CD4-positive, alpha-beta memory T cell (primary cell): ENCODE results near the gene NLRP13. TPM values are rescaled to one million over a fixed set of nuclear protein-coding genes. Genes with fewer than 3 reads are reported as not detected.
"Not testable (repeated sequence)": the region's sequence is repeated elsewhere in the genome, so short reads cannot be mapped to it uniquely, and the experiment has no call there.

Source experiments
- CTCF ChIA-PET: fragments of 350-600 bp; sonication (Branson Sonifier 250); formaldehyde crosslinking; loops from one replicate; lab custom pipeline; 2021; ENCODE audit warnings: inconsistent platforms; ENCODE audit not compliant: partially characterized antibody; lab: Charles Lee
- POLR2A ChIA-PET: fragments of 350-600 bp; sonication (Branson Sonifier 250); formaldehyde crosslinking; loops from one replicate; lab custom pipeline; 2021; ENCODE audit not compliant: partially characterized antibody; lab: Charles Lee
- DNase-seq, 5 donors: peaks; one replicate each; pipeline versions ENCODE4 v3.0.0 to v3.0.0-alpha.2; 2020 to 2022; ENCODE audit warnings: mixed read lengths in 1 of 5
- H3K27ac ChIP-seq: one replicate; pipeline ENCODE4 v1.7.0; 2013; ENCODE audit warnings: low read depth, low read length
- H3K27me3 ChIP-seq: 2 replicates; pipeline ENCODE4 v1.7.0; 2013; ENCODE audit warnings: mild to moderate bottlenecking, low read length, moderate library complexity; ENCODE audit not compliant: insufficient read depth
- H3K36me3 ChIP-seq: 2 replicates; pipeline ENCODE4 v1.7.0; 2013; ENCODE audit warnings: mild to moderate bottlenecking, low read length, moderate library complexity; ENCODE audit not compliant: insufficient read depth
- H3K4me1 ChIP-seq: 2 replicates; pipeline ENCODE4 v1.7.0; 2013; ENCODE audit warnings: mild to moderate bottlenecking, low read length, moderate library complexity; ENCODE audit not compliant: insufficient read depth
- H3K4me3 ChIP-seq, 2 donors: one replicate each; pipeline ENCODE4 v1.7.0; 2013; ENCODE audit warnings: low read length in 2 of 2, mild to moderate bottlenecking in 1 of 2
- H3K9me3 ChIP-seq, 2 donors: one replicate each; pipeline ENCODE4 v1.7.0; 2013; ENCODE audit warnings: low read length in 2 of 2, control low read depth in 1 of 2; ENCODE audit not compliant: control insufficient read depth in 1 of 2
- H3K27ac Mint-ChIP-seq, 7 donors: one replicate each; pipeline ENCODE4 v1.8.0; 2020 to 2021; ENCODE audit warnings: mixed read lengths in 7 of 7, mild to moderate bottlenecking in 6 of 7, inconsistent platforms in 3 of 7, moderate library complexity in 3 of 7
- H3K27me3 Mint-ChIP-seq, 2 donors: one replicate each; pipeline ENCODE4 v1.8.0; 2020 to 2021; ENCODE audit warnings: mixed read lengths in 2 of 2
- H3K36me3 Mint-ChIP-seq, 2 donors: one replicate each; pipeline ENCODE4 v1.8.0; 2020 to 2021; ENCODE audit warnings: mixed read lengths in 2 of 2, inconsistent platforms in 1 of 2, mild to moderate bottlenecking in 1 of 2
- H3K4me1 Mint-ChIP-seq, 4 donors: one replicate each; pipeline ENCODE4 v1.8.0; 2020 to 2021; ENCODE audit warnings: mixed read lengths in 4 of 4, mild to moderate bottlenecking in 1 of 4
- H3K4me3 Mint-ChIP-seq, 8 donors: one replicate each; pipeline ENCODE4 v1.8.0; 2020 to 2021; ENCODE audit warnings: mixed read lengths in 8 of 8, mild to moderate bottlenecking in 7 of 8, moderate library complexity in 6 of 8, inconsistent platforms in 3 of 8
- H3K9me3 Mint-ChIP-seq, 8 donors: one replicate each; pipeline ENCODE4 v1.8.0; 2020 to 2021; ENCODE audit warnings: mixed read lengths in 8 of 8, mild to moderate bottlenecking in 5 of 8, inconsistent platforms in 3 of 8, moderate library complexity in 1 of 8
- intact Hi-C: fragments of 100-400 bp; cut with micrococcal nuclease; formaldehyde crosslinking; loops from one replicate; pipeline ENCODE4 v1.15.1; 2023
- polyA plus RNA-seq, 2 donors: library from polyadenylated mRNA; unstranded; fragments of 300-500 nt; fragmentation: Illumina TruSeq; gene quantifications; one replicate each; pipeline ENCODE4 v1.2.3, GENCODE V29; 2021
- total RNA-seq, 2 experiments: library from RNA; stranded (reverse); gene quantifications; one replicate each; pipeline ENCODE4 v1.2.3, GENCODE V29; 2021

Gene NLRP13
- total and polyA plus RNA-seq, 4 experiments from 2014 or later = not detected

DNA sequence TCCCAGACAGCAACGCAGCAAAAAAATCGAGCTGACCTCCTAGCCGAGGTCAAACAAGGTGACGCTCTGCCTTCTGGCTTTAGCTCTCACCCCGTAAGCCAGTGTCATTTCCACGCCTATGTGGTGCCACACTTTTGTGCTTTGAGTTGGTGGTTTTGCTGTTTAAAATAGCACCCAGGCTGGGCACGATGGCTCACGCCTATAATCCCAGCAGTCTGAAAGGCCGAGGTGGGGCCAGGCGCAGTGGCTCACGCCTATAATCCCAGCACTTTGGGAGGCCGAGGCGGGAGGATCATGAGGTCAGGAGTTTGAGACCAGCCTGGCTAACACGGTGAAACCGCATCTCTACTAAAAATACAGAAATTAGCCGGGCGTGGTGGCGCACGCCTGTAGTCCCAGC is 18.4 kb upstream of the NLRP13 start:
- intact Hi-C loops, H3K36me3 Mint-ChIP-seq, H3K27me3 ChIP-seq, H3K9me3 ChIP-seq, CTCF ChIA-PET, H3K27me3 Mint-ChIP-seq, H3K27ac ChIP-seq, H3K4me3 Mint-ChIP-seq, H3K4me3 ChIP-seq, H3K4me1 Mint-ChIP-seq, H3K27ac Mint-ChIP-seq, DNase-seq, POLR2A ChIA-PET, H3K4me1 ChIP-seq, H3K36me3 ChIP-seq: not testable (repeated sequence)
- H3K9me3 Mint-ChIP-seq = peaks cover 0 to 21% (median 8%) of the 10 kb centered on the region in 8 donors

DNA sequence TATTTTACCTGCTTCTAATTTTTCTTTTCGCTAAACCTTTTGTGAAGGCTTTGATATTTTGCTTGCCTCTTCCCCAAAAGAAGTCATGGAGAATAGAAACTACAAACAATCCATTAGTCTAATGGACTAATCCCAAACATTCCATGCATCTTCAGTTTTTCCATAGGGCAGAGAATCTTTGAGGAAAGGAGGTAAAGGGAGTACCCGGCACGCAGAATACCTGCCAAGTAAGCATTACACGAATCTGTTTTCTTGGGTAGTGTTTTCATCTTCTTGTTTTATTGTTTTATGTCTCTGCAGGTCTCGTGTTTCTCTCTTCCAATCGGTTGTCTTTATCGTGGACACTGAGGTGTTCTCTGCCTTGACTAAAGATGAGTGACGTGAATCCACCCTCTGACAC is 15.4 kb upstream of the NLRP13 start, which contains the start of gene NLRP8:
Gene NLRP8 (plus strand): TSS at position 301 of the 400 bp plus-strand sequence.
- no peaks in the 10 kb centered on the region for H3K4me1 Mint-ChIP-seq
- ChIA-PET CTCF (no interaction called here), POLR2A (no interaction called here)
- intact Hi-C loops = no loop called here
- no peaks in the 10 kb centered on the region for H3K27me3 ChIP-seq
- peaks cover 3 to 8% of the 10 kb centered on the region in 2 donors for H3K27me3 Mint-ChIP-seq
- H3K27ac ChIP-seq = no peak within 1 kb of the TSS
- H3K9me3 ChIP-seq = no peaks in the 10 kb centered on the region
- H3K4me3 ChIP-seq = no peak within 1 kb of the TSS
- H3K4me3 Mint-ChIP-seq = no peak within 1 kb of the TSS
- no peak within 1 kb of the TSS for H3K27ac Mint-ChIP-seq
- peaks cover 0 to 28% (median 11%) of the 10 kb centered on the region in 8 donors for H3K9me3 Mint-ChIP-seq
- no peak for DNase-seq
- H3K36me3 ChIP-seq = no peaks in the 10 kb centered on the region
- H3K36me3 Mint-ChIP-seq = no peaks in the 10 kb centered on the region
- H3K4me1 ChIP-seq = no peaks in the 10 kb centered on the region

DNA sequence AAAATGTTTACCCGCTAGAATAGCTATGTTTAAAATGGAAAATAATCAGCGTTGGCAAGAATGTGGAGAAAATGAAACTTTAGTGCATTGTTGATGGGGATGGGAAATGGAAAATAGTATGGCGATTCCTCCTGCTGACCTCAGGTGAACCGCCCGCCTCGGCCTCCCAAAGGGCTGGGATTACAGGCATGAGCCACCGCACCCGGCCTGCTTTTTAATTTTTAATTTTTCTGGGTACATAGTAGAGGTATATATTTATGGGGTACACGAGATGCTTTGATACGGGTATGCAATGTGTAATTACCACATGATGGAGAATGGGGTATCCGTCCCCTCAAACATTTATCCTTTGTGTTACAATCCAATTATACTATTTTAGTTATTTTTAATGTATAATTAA is 8.2 kb upstream of the NLRP13 start:
- no peak overlapping the region for H3K4me3 ChIP-seq
- intact Hi-C loops = no loop called here
- H3K36me3 ChIP-seq = no peaks in the 10 kb centered on the region
- Mint-ChIP-seq H3K4me1 (no peaks in the 10 kb centered on the region), H3K27me3 (peaks cover 2 to 3% of the 10 kb centered on the region in 2 donors), H3K27ac (no peak overlapping the region), H3K4me3 (no peak overlapping the region), H3K9me3 (peaks cover 0 to 54% (median 10%) of the 10 kb centered on the region in 8 donors), H3K36me3 (no peaks in the 10 kb centered on the region)
- H3K27me3 ChIP-seq = no peaks in the 10 kb centered on the region
- no peak for DNase-seq
- ChIA-PET CTCF (no interaction called here), POLR2A (no interaction called here)
- H3K27ac ChIP-seq = no peak overlapping the region
- no peaks in the 10 kb centered on the region for H3K4me1 ChIP-seq
- H3K9me3 ChIP-seq = no peaks in the 10 kb centered on the region

DNA sequence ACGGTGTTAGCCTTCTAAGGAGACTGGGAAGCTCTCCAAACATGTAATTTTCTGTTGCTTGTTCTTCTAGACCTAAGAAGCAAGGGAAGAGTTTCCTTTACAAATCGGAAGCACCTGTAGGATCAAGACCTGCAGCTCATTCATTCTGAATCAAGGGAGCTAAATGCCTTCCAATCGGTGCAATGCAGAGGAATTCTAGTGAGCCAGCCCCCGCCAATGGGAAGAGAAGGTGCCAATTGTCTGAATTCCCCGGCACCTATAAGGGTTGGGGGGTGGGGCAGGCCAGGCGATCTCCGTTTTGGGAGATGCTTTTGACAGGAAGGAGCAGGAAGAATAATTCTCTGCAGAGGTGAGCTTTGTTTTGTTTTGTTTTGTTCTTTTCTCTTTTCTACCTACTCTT is 7.1 kb upstream of the NLRP13 start:
- H3K27ac Mint-ChIP-seq = no peak overlapping the region
- CTCF ChIA-PET = no interaction called here
- Histone ChIP-seq H3K27me3 (no peaks in the 10 kb centered on the region), H3K9me3 (no peaks in the 10 kb centered on the region), H3K27ac (no peak overlapping the region), H3K36me3 (no peaks in the 10 kb centered on the region), H3K4me1 (no peaks in the 10 kb centered on the region), H3K4me3 (no peak overlapping the region)
- no peak overlapping the region for H3K4me3 Mint-ChIP-seq
- H3K4me1 Mint-ChIP-seq = no peaks in the 10 kb centered on the region
- H3K9me3 Mint-ChIP-seq = peaks cover 0 to 63% (median 10%) of the 10 kb centered on the region in 8 donors
- intact Hi-C loops = no loop called here
- DNase-seq = no peak
- POLR2A ChIA-PET = no interaction called here
- peaks cover 2 to 3% of the 10 kb centered on the region in 2 donors for H3K27me3 Mint-ChIP-seq
- no peaks in the 10 kb centered on the region for H3K36me3 Mint-ChIP-seq

DNA sequence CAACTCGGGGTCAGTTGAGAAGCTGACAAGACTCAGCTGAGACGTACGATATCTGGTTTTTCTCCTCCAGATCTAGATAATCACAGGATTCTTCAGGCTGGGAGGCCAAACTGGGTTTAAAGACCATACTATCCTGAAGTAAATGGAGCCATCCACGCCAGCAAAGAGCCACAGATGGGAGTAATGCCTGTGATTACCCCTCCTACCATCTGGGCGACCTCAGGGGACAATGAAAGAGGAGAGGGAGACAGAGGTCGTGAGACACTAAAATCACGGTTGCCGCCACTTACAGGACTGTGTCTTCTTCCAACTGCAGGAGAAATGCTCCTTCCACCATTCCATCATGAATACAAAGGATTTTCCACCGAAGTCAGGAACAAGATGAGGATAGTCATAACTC is 3.1 kb upstream of the NLRP13 start:
- no peak overlapping the region for H3K4me3 Mint-ChIP-seq
- POLR2A ChIA-PET = no interaction called here

DNA sequence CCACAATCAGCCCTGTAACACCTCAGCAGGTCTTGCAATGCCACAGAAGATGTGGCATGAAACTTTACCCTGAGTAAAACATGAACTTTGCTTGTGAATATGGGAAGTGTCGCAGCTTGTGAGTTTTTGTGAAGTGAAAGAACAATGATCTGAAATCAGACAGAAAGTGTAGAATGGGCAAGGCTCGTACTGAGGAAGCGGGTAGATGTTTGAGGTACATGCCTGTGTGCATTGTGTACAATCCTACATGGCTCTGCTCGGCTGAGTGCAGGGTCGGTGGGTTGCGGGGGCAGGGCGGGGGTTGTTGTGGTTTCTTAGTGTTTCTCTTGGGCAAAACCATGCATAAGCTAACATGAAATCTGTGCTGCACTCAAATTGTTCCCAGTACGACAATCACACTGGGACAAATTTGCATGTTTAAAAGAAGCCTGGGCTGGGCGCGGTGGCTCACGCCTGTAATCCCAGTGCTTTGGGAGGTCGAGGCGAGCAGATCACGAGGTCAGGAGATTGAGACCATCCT is 1.1 kb downstream of the NLRP13 start:
- no peaks in the 10 kb centered on the region for H3K36me3 ChIP-seq
- no peak for DNase-seq
- H3K9me3 ChIP-seq = no peaks in the 10 kb centered on the region
- H3K27ac Mint-ChIP-seq = no peak overlapping the region
- no peaks in the 10 kb centered on the region for H3K4me1 Mint-ChIP-seq
- intact Hi-C loops = no loop called here
- H3K4me1 ChIP-seq = no peaks in the 10 kb centered on the region
- H3K9me3 Mint-ChIP-seq = peaks cover 0 to 43% (median 15%) of the 10 kb centered on the region in 8 donors
- POLR2A ChIA-PET = no interaction called here
- no peak overlapping the region for H3K27ac ChIP-seq
- H3K4me3 ChIP-seq = no peak overlapping the region
- H3K4me3 Mint-ChIP-seq = no peak overlapping the region
- peaks cover 0 to 3% of the 10 kb centered on the region in 2 donors for H3K27me3 Mint-ChIP-seq
- CTCF ChIA-PET = interaction anchor here (0.6 kb wide), 1 partner anchor 67 kb away, joined by 3 read pairs; no protein-coding TSS in a partner anchor
- no peaks in the 10 kb centered on the region for H3K27me3 ChIP-seq
- no peaks in the 10 kb centered on the region for H3K36me3 Mint-ChIP-seq

More for the DNA sequence above, 3.1 kb upstream of the NLRP13 start:
- Mint-ChIP-seq H3K4me1 (no peaks in the 10 kb centered on the region), H3K9me3 (peaks cover 0 to 56% (median 9%) of the 10 kb centered on the region in 8 donors), H3K27ac (no peak overlapping the region), H3K27me3 (peaks cover 0 to 3% of the 10 kb centered on the region in 2 donors), H3K36me3 (no peaks in the 10 kb centered on the region)
- CTCF ChIA-PET = no interaction called here
- no peaks in the 10 kb centered on the region for H3K27me3 ChIP-seq
- no peak overlapping the region for H3K4me3 ChIP-seq
- H3K36me3 ChIP-seq = no peaks in the 10 kb centered on the region
- no peak overlapping the region for H3K27ac ChIP-seq
- no peaks in the 10 kb centered on the region for H3K9me3 ChIP-seq
- H3K4me1 ChIP-seq = no peaks in the 10 kb centered on the region
- no peak for DNase-seq
- intact Hi-C loops = no loop called here

DNA sequence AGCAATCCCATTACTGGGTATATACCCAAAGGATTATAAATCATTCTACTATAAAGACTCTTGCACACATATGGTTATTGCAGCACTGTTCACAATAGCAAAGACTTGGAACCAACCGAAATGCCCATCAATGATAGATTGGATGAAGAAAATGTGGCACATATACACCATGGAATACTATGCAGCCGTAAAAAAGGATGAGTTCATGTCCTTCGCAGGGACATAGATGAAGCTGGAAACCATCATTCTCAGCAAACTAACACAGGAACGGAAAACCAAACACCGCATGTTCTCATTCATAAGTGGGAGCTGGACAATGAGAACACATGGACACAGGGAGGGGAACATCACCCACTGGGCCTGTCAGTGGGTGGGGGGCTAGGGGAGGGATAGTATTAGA is 2.9 kb downstream of the NLRP13 start:
- H3K4me1 ChIP-seq, H3K27ac ChIP-seq, H3K36me3 ChIP-seq, H3K4me1 Mint-ChIP-seq, H3K9me3 ChIP-seq, H3K4me3 Mint-ChIP-seq, POLR2A ChIA-PET, H3K27me3 Mint-ChIP-seq, intact Hi-C loops, DNase-seq, H3K27me3 ChIP-seq, H3K27ac Mint-ChIP-seq, H3K36me3 Mint-ChIP-seq, CTCF ChIA-PET, H3K4me3 ChIP-seq: not testable (repeated sequence)
- peaks cover 2 to 40% (median 18%) of the 10 kb centered on the region in 8 donors for H3K9me3 Mint-ChIP-seq
